Left cardiac atrium (tissue), 4 donors: Measurements from ENCODE around the gene MBD6. TPM values are rescaled to one million over a fixed set of nuclear protein-coding genes. Genes with fewer than 3 reads are reported as not detected.

Experiments used
- ATAC-seq, 2 donors: fragments of 200-7000 bp; cut with Tn5 transposase; one replicate each; pipeline ENCODE4 v1.9.1; 2020; ENCODE audit warnings: mild to moderate bottlenecking in 2 of 2, moderate library complexity in 2 of 2
- DNase-seq: peaks from one replicate; pipeline ENCODE4 v3.0.0-alpha.2; 2020
- intact Hi-C, 2 donors: fragments of 100-400 bp; cut with DNase I; formaldehyde crosslinking; loops; one replicate each; pipeline versions ENCODE4 v1.14.1 to v1.15.1; 2022 to 2023
- total RNA-seq, 2 donors: library from RNA; stranded (reverse); fragmentation: NEBNext Ultra II Directional; extraction: Animal tissue kit (Norgen Biotek cat#: 25700); gene quantifications; one replicate each; pipeline ENCODE4 v1.2.1, GENCODE V29; 2021
- donor health status: DM: no; HTN: yes; CAD: no.
- donor health status: DM: no; HTN: yes; CAD: no; lungs with severe emphysema.
- donor health status: DM: yes; HTN: yes; CAD: no.
- donor health status: Dilated cardiomyopathy.

The MBD6 gene
- total RNA-seq, 2 donors from 2014 or later, result 35.7 to 41.5 TPM

- DNase-seq (no peak), ATAC-seq (no peak)
- intact Hi-C loops, result no loop called here
These were observed 16.6 kb downstream of the MBD6 start for GRCh38 chr12:57539134-57539768.

- ATAC-seq (no peak), DNase-seq (no peak)
- intact Hi-C loops, result no loop called here
These were observed 18.4 kb downstream of the MBD6 start for GRCh38 chr12:57541001-57541400.

DNA sequence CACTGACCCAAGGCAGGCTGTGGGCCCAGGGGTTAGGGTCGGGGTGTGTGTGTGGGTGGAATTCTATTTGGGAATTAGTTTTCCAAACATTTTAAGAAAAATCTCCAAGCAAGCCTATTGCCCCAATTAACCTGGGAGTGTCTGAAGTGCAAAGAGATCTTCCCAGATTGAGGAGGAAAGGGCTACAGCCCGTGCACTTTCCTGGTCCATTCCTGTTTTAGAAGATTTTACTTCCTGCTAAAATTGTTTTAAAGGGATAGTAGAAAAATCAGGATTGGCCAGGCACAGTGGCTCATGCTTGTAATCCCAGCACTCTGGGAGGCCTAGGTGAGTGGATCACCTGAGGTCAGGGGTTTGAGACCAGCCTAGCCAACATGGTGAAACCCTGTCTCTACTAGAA, 19.1 kb downstream of the MBD6 start:
- intact Hi-C loops, result no loop called here
- ATAC-seq (no peak), DNase-seq (no peak)

GRCh38 chr12:57543581-57543980, 21.0 kb downstream of the MBD6 start:
- intact Hi-C loops, result no loop called here
- DNase-seq (no peak), ATAC-seq (no peak)

- DNase-seq (no peak), ATAC-seq (no peak)
- intact Hi-C loops, result no loop called here
These were observed 23.3 kb downstream of the MBD6 start for GRCh38 chr12:57545809-57546437.

DNA sequence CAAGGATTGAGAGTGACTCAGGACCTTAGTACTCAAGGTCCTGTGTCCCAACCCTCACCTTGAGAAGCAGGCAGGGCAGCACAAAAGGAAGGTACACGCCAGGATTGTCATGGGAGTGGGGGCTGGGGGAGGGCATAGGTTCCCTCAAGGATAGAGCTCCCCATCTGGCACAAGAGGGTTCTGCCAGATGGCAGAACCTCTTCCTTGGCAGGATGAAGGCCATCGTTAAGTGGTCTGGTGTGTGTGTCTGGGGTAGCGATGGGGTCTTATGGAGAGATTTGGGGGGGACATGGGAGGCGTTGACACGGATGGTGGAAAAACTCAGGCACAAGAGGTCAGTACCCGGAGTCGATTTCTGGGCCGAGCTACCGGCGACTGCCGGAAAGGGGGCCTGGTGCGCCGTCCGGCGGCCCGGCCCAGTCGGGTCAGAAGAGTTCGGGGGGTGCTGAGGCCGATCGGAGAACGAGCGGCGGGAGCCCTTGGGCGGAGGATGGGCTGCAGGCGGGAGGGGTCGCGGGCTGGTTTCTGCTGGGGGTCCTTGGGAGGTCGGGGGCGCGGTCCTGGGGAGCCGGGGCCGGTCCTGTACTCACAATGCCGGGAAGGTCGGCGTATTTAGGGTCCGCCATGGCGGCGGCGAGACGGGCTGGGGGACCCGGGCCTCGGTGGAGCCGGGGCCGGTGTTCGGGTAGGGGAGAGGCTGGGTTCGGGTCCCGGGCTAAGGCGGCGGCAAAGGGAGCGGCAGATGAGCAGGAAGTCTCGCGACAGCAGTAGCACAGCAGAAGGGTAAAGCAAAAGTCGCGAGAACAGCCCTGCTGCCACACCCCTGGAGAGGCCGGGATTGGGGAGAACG, 24.0 kb downstream of the MBD6 start, which contains the start of gene DCTN2:
Gene DCTN2 (minus strand): TSS at position 755 of the 850 bp plus-strand sequence. CDS start 129 bp downstream, at position 626.
- peak; percentile 98 to 100 for ATAC-seq
- peak; percentile 96 for DNase-seq
- intact Hi-C loops, result no loop called here

DNA sequence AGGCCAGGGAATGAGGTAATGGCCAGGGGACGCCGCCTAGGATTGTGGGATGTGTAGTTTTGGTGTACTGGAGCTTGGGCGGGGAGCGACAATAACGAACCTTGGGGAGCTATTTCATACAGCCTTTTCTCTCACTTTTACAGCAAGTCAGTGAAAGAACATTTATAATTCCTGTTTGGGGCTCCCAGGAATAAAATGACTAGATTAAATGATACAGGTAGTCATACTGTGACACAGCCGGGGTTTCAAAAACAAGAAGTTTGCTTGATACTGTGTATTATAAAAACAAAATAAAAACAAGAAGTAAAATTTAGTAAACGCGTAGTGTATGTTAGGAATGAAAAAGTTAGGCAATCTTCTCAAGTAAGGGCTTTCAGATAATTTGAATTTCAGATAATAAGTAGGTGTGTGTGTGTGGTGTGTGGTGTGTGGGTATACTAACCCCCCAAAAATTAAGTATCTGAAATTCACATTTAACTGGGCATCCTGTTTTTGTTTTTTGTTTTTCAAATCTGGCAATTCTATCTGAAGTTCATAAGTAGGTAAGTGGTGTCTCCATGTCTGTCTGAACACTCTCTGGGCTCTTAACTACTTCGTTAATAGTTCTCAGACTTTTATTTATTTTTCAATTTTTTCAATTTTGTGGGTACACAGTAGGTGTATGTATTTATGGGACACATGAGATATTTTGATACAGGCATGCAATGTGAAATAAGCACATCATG, 24.8 kb downstream of the MBD6 start:
- intact Hi-C loops, result no loop called here
- DNase-seq, result no peak
- no peak for ATAC-seq

DNA sequence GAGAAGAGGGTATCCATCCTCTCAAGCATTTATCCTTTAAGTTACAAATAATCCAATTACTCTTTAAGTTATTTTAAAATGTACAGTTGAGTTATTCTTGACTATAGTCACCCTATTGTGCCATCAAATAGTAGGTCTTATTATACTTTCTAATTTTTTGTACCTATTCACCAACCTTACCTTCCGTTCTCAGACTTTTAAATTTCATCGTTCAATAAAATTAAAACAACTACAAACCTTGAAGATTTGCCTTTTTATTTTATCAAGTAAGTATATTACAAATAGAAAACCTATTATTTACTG, 25.3 kb downstream of the MBD6 start:
- intact Hi-C loops, result no loop called here
- DNase-seq (no peak), ATAC-seq (no peak)

- intact Hi-C loops, result no loop called here
- DNase-seq, result no peak
- ATAC-seq, result no peak
These were observed 25.9 kb downstream of the MBD6 start for GRCh38 chr12:57548488-57548887.

DNA sequence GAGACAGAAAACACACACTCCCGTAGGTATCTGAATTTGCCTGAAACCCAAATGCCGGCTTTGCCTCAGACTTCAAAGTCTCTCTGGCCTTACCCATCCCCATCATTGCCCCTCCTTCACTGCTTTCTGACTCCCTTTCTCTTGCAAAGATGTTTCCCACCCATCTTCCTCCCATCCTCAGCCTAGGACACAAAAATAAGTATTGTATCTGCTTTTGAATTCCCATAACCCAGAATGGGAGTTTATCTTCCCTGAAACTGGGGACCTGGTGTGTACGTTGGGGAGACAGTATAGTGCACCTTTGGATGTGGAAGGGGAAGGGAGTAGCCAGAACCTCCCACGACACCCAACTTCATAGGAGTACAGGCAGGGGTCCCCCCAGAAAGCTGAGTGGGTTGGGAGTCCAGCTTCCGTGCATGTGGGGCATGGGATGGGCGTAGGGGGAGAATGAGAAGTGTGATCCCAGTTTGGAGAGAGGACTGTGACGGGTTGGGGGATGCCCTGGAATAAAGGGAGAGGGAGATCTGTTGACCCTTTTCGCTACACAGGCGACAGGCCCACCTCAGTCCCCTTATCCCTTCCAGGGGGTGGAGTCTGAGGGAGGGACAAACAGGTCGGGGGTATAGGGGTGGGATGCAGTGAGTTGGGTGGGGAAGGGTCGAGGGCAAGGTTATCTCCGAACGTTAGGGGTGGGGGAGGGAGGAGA, 26.7 kb downstream of the MBD6 start:
- DNase-seq (no peak), ATAC-seq (no peak)
- intact Hi-C loops, result no loop called here

DNA sequence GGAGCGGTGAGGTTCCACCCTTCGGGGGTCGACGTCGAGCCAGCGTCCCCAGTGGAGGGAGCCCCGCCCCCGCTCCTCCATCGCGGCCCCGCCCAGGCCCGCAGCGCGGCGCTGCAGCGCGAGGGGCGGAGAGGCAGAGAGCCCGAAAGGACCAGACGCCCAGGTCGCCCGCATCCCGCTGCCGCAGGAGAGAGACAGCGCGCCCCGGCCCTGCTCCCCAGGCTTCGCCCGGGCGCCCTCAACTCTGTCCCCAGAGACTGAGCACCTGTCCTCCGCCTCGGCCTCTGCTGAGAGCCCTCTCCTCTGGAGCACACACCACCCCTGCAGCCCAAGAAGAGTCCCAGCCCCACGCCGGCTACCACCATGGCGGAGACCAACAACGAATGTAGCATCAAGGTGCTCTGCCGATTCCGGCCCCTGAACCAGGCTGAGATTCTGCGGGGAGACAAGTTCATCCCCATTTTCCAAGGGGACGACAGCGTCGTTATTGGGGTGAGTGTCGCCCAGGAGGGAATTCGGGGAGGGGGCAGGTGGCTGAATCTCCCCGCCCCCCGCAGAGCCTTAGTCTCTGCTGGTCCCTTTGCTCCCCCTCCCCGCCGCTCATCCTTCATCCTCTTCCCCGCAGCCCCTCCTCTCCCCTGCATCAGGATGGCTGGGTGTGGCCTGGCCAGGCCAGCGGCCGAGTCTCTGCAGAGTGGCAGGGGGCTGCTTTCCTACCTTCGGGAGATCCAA, 27.5 kb downstream of the MBD6 start, which contains the start of gene KIF5A:
Gene KIF5A (plus strand): TSS at position 136 of the 732 bp plus-strand sequence. CDS start 228 bp downstream, at position 364.
- peak in 1 of 2 donors; percentile 4 for ATAC-seq
- intact Hi-C loops, result no loop called here
- DNase-seq, result no peak

DNA sequence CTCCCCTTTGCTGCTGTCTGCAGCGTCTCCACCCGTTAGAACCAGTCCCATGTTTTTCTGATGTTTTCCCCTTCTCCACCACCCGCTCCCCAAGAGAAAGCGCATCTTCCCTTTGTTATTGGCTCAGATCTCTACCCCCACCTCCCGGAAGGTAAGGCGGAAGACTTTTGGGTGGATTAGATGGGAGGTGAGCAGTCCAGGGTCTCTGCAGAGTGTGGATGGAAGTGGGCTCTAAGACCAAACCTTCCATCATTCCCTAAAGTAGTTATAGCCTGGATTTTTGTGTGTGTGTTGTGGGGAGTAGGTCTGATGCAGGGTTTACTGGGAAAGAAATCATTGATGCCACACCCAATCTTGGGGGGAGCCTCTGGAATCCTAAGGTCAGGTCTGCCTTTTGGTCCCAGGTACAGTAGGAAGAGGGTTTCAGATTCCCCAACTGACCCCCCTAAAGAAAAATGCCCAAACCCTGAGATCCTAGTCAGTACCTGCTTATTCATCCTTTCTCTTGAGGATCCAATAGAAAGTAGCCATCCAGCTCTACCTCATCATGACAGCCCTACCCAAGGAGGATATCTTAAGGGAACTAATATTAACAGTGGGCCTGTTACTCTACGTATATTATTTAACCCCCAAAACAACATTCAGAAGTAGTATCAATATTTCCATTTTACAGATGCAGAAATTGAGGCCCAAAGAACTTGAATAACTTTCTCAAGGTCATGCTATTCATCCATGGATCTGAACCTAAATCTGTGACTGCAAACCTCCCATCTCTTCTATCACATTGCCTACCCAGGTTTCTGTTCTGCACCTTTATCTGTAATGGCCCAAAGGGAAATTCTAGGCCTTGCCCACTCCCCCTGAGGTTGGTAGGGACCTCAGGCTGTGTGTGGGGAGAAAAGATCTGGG, 28.3 kb downstream of the MBD6 start:
- intact Hi-C loops, result no loop called here
- no peak for ATAC-seq

GRCh38 chr12:57551637-57552305, 29.1 kb downstream of the MBD6 start:
- no peak for DNase-seq
- ATAC-seq, result no peak
- intact Hi-C loops, result no loop called here

More for the DNA sequence above, 28.3 kb downstream of the MBD6 start:
- no peak for DNase-seq

DNA sequence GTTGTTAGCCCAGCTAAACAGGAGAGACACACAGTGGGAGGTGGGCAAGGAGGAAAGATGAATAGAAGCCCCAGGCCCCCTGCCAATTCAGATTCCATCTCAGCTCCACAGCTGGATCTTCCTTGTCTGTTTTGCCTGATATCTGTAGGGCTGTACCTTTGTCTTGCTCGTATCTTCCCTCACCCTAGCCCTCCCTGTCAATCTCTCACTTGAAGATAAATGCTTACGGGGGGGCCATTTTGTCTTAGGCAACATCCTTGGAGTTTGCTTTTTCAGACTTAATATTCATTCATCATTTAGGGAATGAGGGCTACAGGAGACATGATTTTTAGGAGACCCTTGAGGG, 29.7 kb downstream of the MBD6 start:
- DNase-seq, result no peak
- ATAC-seq, result no peak
- intact Hi-C loops, result no loop called here

DNA sequence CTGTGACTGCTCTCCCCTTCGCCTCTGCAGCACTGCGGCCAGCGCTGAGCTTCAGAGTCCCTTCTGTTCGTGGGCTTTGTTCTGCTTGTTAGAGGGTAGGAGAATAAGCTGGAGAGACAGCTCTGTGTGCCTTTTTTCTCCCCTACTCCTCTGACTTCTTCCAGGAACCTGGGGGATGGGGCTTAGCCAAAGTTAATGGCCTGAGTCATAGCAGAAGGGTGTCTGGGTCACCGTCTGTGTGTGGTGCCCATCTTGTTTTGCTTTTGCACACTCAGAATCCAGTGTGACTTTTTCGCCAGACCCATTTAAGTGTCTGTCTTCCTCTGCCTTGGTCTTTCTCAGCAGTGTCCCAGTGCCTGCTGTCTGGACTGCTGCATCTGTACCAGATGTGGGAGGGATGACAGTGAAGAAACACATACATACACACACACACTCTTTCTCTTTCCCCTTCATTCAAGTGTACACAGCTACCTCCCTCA, 30.2 kb downstream of the MBD6 start:
- ATAC-seq (no peak), DNase-seq (no peak)
- intact Hi-C loops, result no loop called here

- intact Hi-C loops, result no loop called here
- ATAC-seq (no peak), DNase-seq (no peak)
These were observed 30.9 kb downstream of the MBD6 start for GRCh38 chr12:57553343-57554202.
